Neuronal stem cell (in vitro differentiated cells): ENCODE measurements around the gene COL13A1.

Source experiments
- DNase-seq: peaks from one replicate; pipeline ENCODE4 v3.0.0-alpha.2; 2013; ENCODE audit warnings: low spot score
- H2AFZ ChIP-seq: one replicate; pipeline ENCODE4 v1.6.1; 2013; ENCODE audit warnings: mild to moderate bottlenecking, low read length, inconsistent platforms
- H2AK5ac ChIP-seq: 2 replicates; pipeline ENCODE4 v1.6.1; 2013; ENCODE audit warnings: low read depth, mild to moderate bottlenecking, inconsistent platforms, low read length, moderate library complexity, mixed read lengths
- H2BK120ac ChIP-seq: 2 replicates; pipeline ENCODE4 v1.6.1; 2013; ENCODE audit warnings: low read depth, mild to moderate bottlenecking, inconsistent platforms, low read length, moderate library complexity, mixed read lengths
- H2BK12ac ChIP-seq: one replicate; pipeline ENCODE4 v1.6.1; 2013; ENCODE audit warnings: low read length, inconsistent platforms
- H2BK15ac ChIP-seq: 2 replicates; pipeline ENCODE4 v1.6.1; 2013; ENCODE audit warnings: mild to moderate bottlenecking, low read length, inconsistent platforms, mixed read lengths
- H2BK5ac ChIP-seq: one replicate; pipeline ENCODE4 v1.6.1; 2013; ENCODE audit warnings: inconsistent platforms, mild to moderate bottlenecking, low read length, moderate library complexity
- H3K14ac ChIP-seq: one replicate; pipeline ENCODE4 v1.6.1; 2013; ENCODE audit warnings: low read length, inconsistent platforms
- H3K18ac ChIP-seq: 2 replicates; pipeline ENCODE4 v1.6.1; 2013; ENCODE audit warnings: low read length, inconsistent platforms
- H3K23ac ChIP-seq: 2 replicates; pipeline ENCODE4 v1.6.1; 2013; ENCODE audit warnings: low read depth, mild to moderate bottlenecking, mixed read lengths, low read length, inconsistent platforms; ENCODE audit not compliant: poor library complexity
- H3K27ac ChIP-seq: replicated peaks from 3 replicates; pipeline ENCODE4 v1.5.1; 2013; ENCODE audit warnings: low read length, inconsistent platforms
- H3K27me3 ChIP-seq, 3 experiments: 2 replicates each; pipeline ENCODE4 v1.6.1; 2013; ENCODE audit warnings: low read length in 3 of 3, mild to moderate bottlenecking in 2 of 3, inconsistent platforms in 1 of 3, low read depth in 1 of 3, mixed read lengths in 1 of 3, moderate library complexity in 1 of 3; ENCODE audit not compliant: control insufficient read depth in 3 of 3, insufficient read depth in 3 of 3
- H3K36me3 ChIP-seq, 2 donors: replicated peaks in 1 of 2; 2 replicates each; pipeline ENCODE4 v1.6.1; 2013; ENCODE audit warnings: low read length in 2 of 2; ENCODE audit not compliant: control insufficient read depth in 2 of 2, insufficient read depth in 2 of 2
- H3K4ac ChIP-seq: 2 replicates; pipeline ENCODE4 v1.6.1; 2013; ENCODE audit warnings: inconsistent platforms, mild to moderate bottlenecking, low read length, moderate library complexity
- H3K4me1 ChIP-seq, 2 donors: 1 replicate in 1 of 2; 2 replicates in 1 of 2; pipeline ENCODE4 v1.6.1; 2013; ENCODE audit warnings: low read length in 2 of 2, low read depth in 1 of 2; ENCODE audit not compliant: control insufficient read depth in 2 of 2, insufficient read depth in 1 of 2
- H3K4me2 ChIP-seq: one replicate; pipeline ENCODE4 v1.6.1; 2013; ENCODE audit warnings: mild to moderate bottlenecking, low read length, inconsistent platforms; ENCODE audit not compliant: insufficient read depth, poor library complexity, severe bottlenecking
- H3K4me3 ChIP-seq, 2 donors: 2 replicates each; pipeline ENCODE4 v1.5.1; 2013; ENCODE audit warnings: low read length in 2 of 2, mild to moderate bottlenecking in 2 of 2, inconsistent platforms in 1 of 2, moderate library complexity in 1 of 2
- H3K79me1 ChIP-seq: one replicate; pipeline ENCODE4 v1.6.1; 2013; ENCODE audit warnings: low read depth, mild to moderate bottlenecking, inconsistent platforms, low read length, moderate library complexity
- H3K9ac ChIP-seq: one replicate; pipeline ENCODE4 v1.6.1; 2013; ENCODE audit warnings: mild to moderate bottlenecking, low read depth, low read length, inconsistent platforms; ENCODE audit not compliant: poor library complexity
- H3K9me3 ChIP-seq, 2 donors: replicated peaks in 1 of 2; 2 replicates each; pipeline versions ENCODE3 to v1.6.1; 2013; ENCODE audit warnings: low read length in 2 of 2, mild to moderate bottlenecking in 2 of 2, inconsistent platforms in 1 of 2, low read depth in 1 of 2, mixed read lengths in 1 of 2, moderate library complexity in 1 of 2; ENCODE audit not compliant: control insufficient read depth in 2 of 2, insufficient read depth in 1 of 2
- H4K8ac ChIP-seq: one replicate; pipeline ENCODE4 v1.6.1; 2013; ENCODE audit warnings: low read depth, mild to moderate bottlenecking, inconsistent platforms, low read length, moderate library complexity
- H4K91ac ChIP-seq: one replicate; pipeline ENCODE4 v1.6.1; 2013; ENCODE audit warnings: low read length, low read depth, mild to moderate bottlenecking, inconsistent platforms; ENCODE audit not compliant: poor library complexity
- WGBS, 2 donors: extraction: QIAGEN DNeasy Blood & Tissue Kit; methylation state at CpG; one replicate each; pipeline ENCODE4 v1.1.7; 2013; ENCODE audit warnings: missing lambda C conversion rate in 2 of 2, mixed read lengths in 1 of 2; ENCODE audit not compliant: insufficient read length in 2 of 2, insufficient replicate concordance in 1 of 2; ENCODE audit errors: extremely low coverage in 2 of 2; 5-methylcytosine and 5-hydroxymethylcytosine counted together

Gene COL13A1

DNA sequence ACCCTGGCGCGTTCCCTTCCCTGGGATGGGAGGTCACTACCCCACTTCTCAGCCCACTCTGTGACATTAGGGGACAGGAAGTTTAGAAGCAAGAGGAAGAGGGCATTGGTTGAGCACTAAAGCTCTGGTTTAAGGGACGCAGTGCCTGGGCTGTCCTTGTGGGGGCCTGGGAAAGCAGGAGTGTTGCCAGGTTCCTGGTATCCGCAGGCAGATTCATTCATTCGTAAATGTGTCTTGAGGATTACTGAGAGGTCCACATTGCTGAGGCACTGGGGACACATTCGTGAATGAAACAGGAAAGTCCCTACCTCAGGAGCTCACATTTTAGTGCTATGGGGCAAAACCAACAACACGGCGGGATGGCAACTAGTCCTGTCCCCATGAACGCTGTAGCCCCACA lies 69.4 kb downstream of the COL13A1 start:
- H4K91ac ChIP-seq = no peak overlapping the region
- H2AK5ac ChIP-seq = no peak overlapping the region
- H3K14ac ChIP-seq = no peak overlapping the region
- H2BK120ac ChIP-seq = no peak overlapping the region
- peaks cover 23 to 29% of the 10 kb centered on the region in 2 donors for H3K4me1 ChIP-seq
- H2AFZ ChIP-seq = no peak overlapping the region
- H3K4ac ChIP-seq = no peak overlapping the region
- no peak overlapping the region for H3K23ac ChIP-seq
- H2BK15ac ChIP-seq = no peak overlapping the region
- H3K79me1 ChIP-seq = no peaks in the 10 kb centered on the region
- H3K27me3 ChIP-seq = peaks cover 0 to 2% (median 0%) of the 10 kb centered on the region in 3 experiments
- H3K36me3 ChIP-seq = no peaks in the 10 kb centered on the region
- no peak overlapping the region for H3K4me2 ChIP-seq
- no CpG with 5 or more reads among the region's 9 CpGs for WGBS, 2 donors
- no peak overlapping the region for H3K9ac ChIP-seq
- DNase-seq = no peak
- no peak overlapping the region for H3K18ac ChIP-seq
- no peak overlapping the region for H3K27ac ChIP-seq
- no peak overlapping the region for H3K4me3 ChIP-seq
- H4K8ac ChIP-seq = no peak overlapping the region
- no peak overlapping the region for H2BK5ac ChIP-seq
- no peaks in the 10 kb centered on the region for H3K9me3 ChIP-seq
- no peak overlapping the region for H2BK12ac ChIP-seq

DNA sequence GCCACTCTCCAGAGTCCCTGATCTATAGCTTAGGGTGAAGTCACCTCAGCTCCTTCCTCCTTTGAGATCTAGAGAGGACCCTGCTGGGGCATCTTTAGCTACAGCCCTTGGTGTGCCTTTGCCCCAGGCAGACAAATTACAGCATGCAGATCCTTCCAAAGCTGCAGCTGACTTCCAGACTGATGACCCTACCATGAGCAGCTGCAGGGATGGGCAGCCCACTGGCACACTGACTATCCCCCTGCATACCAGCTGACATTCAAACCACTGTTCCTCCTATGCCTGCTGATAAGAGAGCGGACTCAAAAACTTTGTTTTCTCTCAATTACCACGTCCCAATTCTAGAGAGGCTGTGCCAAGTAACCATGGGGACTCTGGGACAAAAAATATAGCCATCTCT lies 70.6 kb downstream of the COL13A1 start:
- Histone ChIP-seq H2BK15ac (no peak overlapping the region), H2BK12ac (no peak overlapping the region), H2BK120ac (no peak overlapping the region), H3K14ac (no peak overlapping the region), H3K23ac (no peak overlapping the region), H3K27me3 (peaks cover 0 to 2% (median 0%) of the 10 kb centered on the region in 3 experiments), H3K9ac (no peak overlapping the region), H2BK5ac (no peak overlapping the region), H2AK5ac (no peak overlapping the region), H3K4me1 (peaks cover 19 to 20% of the 10 kb centered on the region in 2 donors), H3K4me3 (no peak overlapping the region), H4K8ac (no peak overlapping the region), H3K18ac (peak overlapping the region; percentile 20), H3K27ac (no peak overlapping the region), H3K36me3 (no peaks in the 10 kb centered on the region), H3K79me1 (no peaks in the 10 kb centered on the region), H4K91ac (no peak overlapping the region), H3K4me2 (no peak overlapping the region), H3K9me3 (no peaks in the 10 kb centered on the region), H2AFZ (no peak overlapping the region), H3K4ac (no peak overlapping the region)
- WGBS, 2 donors = no CpG with 5 or more reads among the region's 2 CpGs
- no peak for DNase-seq

- H2BK5ac ChIP-seq = no peak overlapping the region
- no peak overlapping the region for H3K23ac ChIP-seq
- H4K91ac ChIP-seq = no peak overlapping the region
- H3K4me3 ChIP-seq = no peak overlapping the region
- H2BK120ac ChIP-seq = no peak overlapping the region
- no peaks in the 10 kb centered on the region for H3K9me3 ChIP-seq
- H3K14ac ChIP-seq = no peak overlapping the region
- no CpG with 5 or more reads among the region's 4 CpGs for WGBS, 2 donors
- H3K9ac ChIP-seq = no peak overlapping the region
- peaks cover 0 to 2% (median 0%) of the 10 kb centered on the region in 3 experiments for H3K27me3 ChIP-seq
- no peak overlapping the region for H4K8ac ChIP-seq
- peaks cover 12 to 19% of the 10 kb centered on the region in 2 donors for H3K4me1 ChIP-seq
- no peak overlapping the region for H3K27ac ChIP-seq
- no peak overlapping the region for H2BK15ac ChIP-seq
- H3K4me2 ChIP-seq = no peak overlapping the region
- H3K18ac ChIP-seq = no peak overlapping the region
- no peaks in the 10 kb centered on the region for H3K36me3 ChIP-seq
- no peak overlapping the region for H2BK12ac ChIP-seq
- no peaks in the 10 kb centered on the region for H3K79me1 ChIP-seq
- H2AFZ ChIP-seq = peak overlapping the region; percentile 54
- H2AK5ac ChIP-seq = no peak overlapping the region
- no peak for DNase-seq
- H3K4ac ChIP-seq = no peak overlapping the region
These were observed 71.5 kb downstream of the COL13A1 start for GRCh38 chr10:69873135-69873639.

GRCh38 chr10:69874449-69874848 lies 72.7 kb downstream of the COL13A1 start:
- Histone ChIP-seq H3K9ac (peak overlapping the region; percentile 2), H3K4me3 (no peak overlapping the region), H2BK15ac (no peak overlapping the region), H3K27me3 (no peaks in the 10 kb centered on the region), H3K9me3 (no peaks in the 10 kb centered on the region), H4K91ac (no peak overlapping the region), H3K18ac (no peak overlapping the region), H3K14ac (no peak overlapping the region), H3K23ac (no peak overlapping the region), H3K4me2 (no peak overlapping the region), H2AFZ (no peak overlapping the region), H3K36me3 (no peaks in the 10 kb centered on the region), H2BK120ac (no peak overlapping the region), H3K79me1 (no peaks in the 10 kb centered on the region), H4K8ac (no peak overlapping the region), H3K27ac (no peak overlapping the region), H2BK5ac (no peak overlapping the region), H3K4me1 (peaks cover 9 to 25% of the 10 kb centered on the region in 2 donors), H3K4ac (peak overlapping the region; percentile 19), H2BK12ac (no peak overlapping the region), H2AK5ac (peak overlapping the region; percentile 53)
- no CpG with 5 or more reads among the region's 6 CpGs for WGBS, 2 donors
- DNase-seq = no peak
